Measurements from ENCODE around the gene AADACL2. TPM values are rescaled to one million over a fixed set of nuclear protein-coding genes. Genes with fewer than 3 reads are reported as not detected.

AADACL2 gene
- total RNA-seq, 1 experiment from 2014 or later = not detected

DNA sequence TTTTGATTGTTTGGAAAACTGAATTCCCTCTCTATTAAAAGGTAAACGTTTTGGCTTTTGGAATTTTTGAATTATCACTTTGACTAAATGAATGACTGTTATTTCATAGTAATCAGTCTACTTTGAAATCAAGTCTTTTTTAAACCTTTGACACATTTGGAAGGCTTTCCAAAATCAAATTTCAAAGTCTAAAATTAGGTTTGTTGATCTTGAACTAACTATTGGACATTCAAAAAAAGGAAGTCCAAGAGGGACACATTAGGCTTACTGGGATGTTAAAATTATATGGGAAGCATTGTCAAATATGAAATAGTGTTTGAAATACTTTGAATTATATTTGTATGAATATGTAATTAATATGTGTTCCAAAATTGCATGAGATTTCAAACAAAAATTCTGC is 45.2 kb upstream of the AADACL2 start:
- DNase-seq (ENCODE audit: unreplicated experiment) = no peak
- TF ChIP-seq, protein P1, sequence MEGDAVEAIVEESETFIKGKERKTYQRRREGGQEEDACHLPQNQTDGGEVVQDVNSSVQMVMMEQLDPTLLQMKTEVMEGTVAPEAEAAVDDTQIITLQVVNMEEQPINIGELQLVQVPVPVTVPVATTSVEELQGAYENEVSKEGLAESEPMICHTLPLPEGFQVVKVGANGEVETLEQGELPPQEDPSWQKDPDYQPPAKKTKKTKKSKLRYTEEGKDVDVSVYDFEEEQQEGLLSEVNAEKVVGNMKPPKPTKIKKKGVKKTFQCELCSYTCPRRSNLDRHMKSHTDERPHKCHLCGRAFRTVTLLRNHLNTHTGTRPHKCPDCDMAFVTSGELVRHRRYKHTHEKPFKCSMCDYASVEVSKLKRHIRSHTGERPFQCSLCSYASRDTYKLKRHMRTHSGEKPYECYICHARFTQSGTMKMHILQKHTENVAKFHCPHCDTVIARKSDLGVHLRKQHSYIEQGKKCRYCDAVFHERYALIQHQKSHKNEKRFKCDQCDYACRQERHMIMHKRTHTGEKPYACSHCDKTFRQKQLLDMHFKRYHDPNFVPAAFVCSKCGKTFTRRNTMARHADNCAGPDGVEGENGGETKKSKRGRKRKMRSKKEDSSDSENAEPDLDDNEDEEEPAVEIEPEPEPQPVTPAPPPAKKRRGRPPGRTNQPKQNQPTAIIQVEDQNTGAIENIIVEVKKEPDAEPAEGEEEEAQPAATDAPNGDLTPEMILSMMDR (IDR thresholded peaks at IDR 0.05; ENCODE audit: unreplicated experiment) = no peak
- Mint-ChIP-seq H3K4me3 (ENCODE audit: unreplicated experiment) (no peak overlapping the region), H3K27me3 (ENCODE audit: insufficient read depth, unreplicated experiment) (no peaks in the 10 kb centered on the region), H3K4me1 (ENCODE audit: insufficient read depth, unreplicated experiment) (no peaks in the 10 kb centered on the region), H3K36me3 (ENCODE audit: insufficient read depth, unreplicated experiment) (no peaks in the 10 kb centered on the region), H3K27ac (ENCODE audit: low read depth, unreplicated experiment) (no peak overlapping the region), H3K9me3 (ENCODE audit: unreplicated experiment) (no peaks in the 10 kb centered on the region)
- intact Hi-C loops (cut with micrococcal nuclease) = no loop called here
- BruUV-seq (replicated peaks) = no TSS peak
- POLR2A ChIA-PET = no interaction called here
- CTCF ChIA-PET = no interaction called here

- no TSS peak for BruUV-seq (replicated peaks)
- no peaks in the 10 kb centered on the region for H3K9me3 Mint-ChIP-seq (ENCODE audit: unreplicated experiment)
- no peak for DNase-seq (ENCODE audit: unreplicated experiment)
- no peak overlapping the region for H3K27ac Mint-ChIP-seq (ENCODE audit: low read depth, unreplicated experiment)
- H3K36me3 Mint-ChIP-seq (ENCODE audit: insufficient read depth, unreplicated experiment) = no peaks in the 10 kb centered on the region
- intact Hi-C loops (cut with micrococcal nuclease) = no loop called here
- no peak overlapping the region for H3K4me3 Mint-ChIP-seq (ENCODE audit: unreplicated experiment)
- POLR2A ChIA-PET = no interaction called here
- no peaks in the 10 kb centered on the region for H3K27me3 Mint-ChIP-seq (ENCODE audit: insufficient read depth, unreplicated experiment)
- TF ChIP-seq, protein P1 (IDR thresholded peaks at IDR 0.05; ENCODE audit: unreplicated experiment) = no peak
- CTCF ChIA-PET = no interaction called here
- no peaks in the 10 kb centered on the region for H3K4me1 Mint-ChIP-seq (ENCODE audit: insufficient read depth, unreplicated experiment)
These were observed 43.1 kb upstream of the AADACL2 start for GRCh38 chr3:151690645-151691044.

- no peak overlapping the region for H3K4me3 Mint-ChIP-seq (ENCODE audit: unreplicated experiment)
- CTCF ChIA-PET = interaction anchor here (1.3 kb wide), 1 partner anchor 12 kb away, joined by 4 read pairs; no protein-coding TSS in a partner anchor
- TF ChIP-seq, protein P1 (IDR thresholded peaks at IDR 0.05; ENCODE audit: unreplicated experiment) = no peak
- no peaks in the 10 kb centered on the region for H3K9me3 Mint-ChIP-seq (ENCODE audit: unreplicated experiment)
- no peaks in the 10 kb centered on the region for H3K4me1 Mint-ChIP-seq (ENCODE audit: insufficient read depth, unreplicated experiment)
- BruUV-seq (replicated peaks) = no TSS peak
- no peak for DNase-seq (ENCODE audit: unreplicated experiment)
- intact Hi-C loops (cut with micrococcal nuclease) = no loop called here
- POLR2A ChIA-PET = no interaction called here
- H3K36me3 Mint-ChIP-seq (ENCODE audit: insufficient read depth, unreplicated experiment) = no peaks in the 10 kb centered on the region
- no peaks in the 10 kb centered on the region for H3K27me3 Mint-ChIP-seq (ENCODE audit: insufficient read depth, unreplicated experiment)
- H3K27ac Mint-ChIP-seq (ENCODE audit: low read depth, unreplicated experiment) = no peak overlapping the region
These were observed 36.2 kb upstream of the AADACL2 start for GRCh38 chr3:151697496-151697895.

- H3K27me3 Mint-ChIP-seq (ENCODE audit: insufficient read depth, unreplicated experiment) = no peaks in the 10 kb centered on the region
- no peaks in the 10 kb centered on the region for H3K36me3 Mint-ChIP-seq (ENCODE audit: insufficient read depth, unreplicated experiment)
- no TSS peak for BruUV-seq (replicated peaks)
- H3K4me3 Mint-ChIP-seq (ENCODE audit: unreplicated experiment) = no peak overlapping the region
- ChIA-PET POLR2A (no interaction called here), CTCF (interaction anchor here (0.7 kb wide), 1 partner anchor 45 kb away, joined by 3 read pairs; no protein-coding TSS in a partner anchor)
- H3K9me3 Mint-ChIP-seq (ENCODE audit: unreplicated experiment) = no peaks in the 10 kb centered on the region
- no peak overlapping the region for H3K27ac Mint-ChIP-seq (ENCODE audit: low read depth, unreplicated experiment)
- TF ChIP-seq, protein P1 (IDR thresholded peaks at IDR 0.05; ENCODE audit: unreplicated experiment) = no peak
- DNase-seq (ENCODE audit: unreplicated experiment) = no peak
- H3K4me1 Mint-ChIP-seq (ENCODE audit: insufficient read depth, unreplicated experiment) = no peaks in the 10 kb centered on the region
- intact Hi-C loops (cut with micrococcal nuclease) = no loop called here
These were observed 26.5 kb upstream of the AADACL2 start for GRCh38 chr3:151707216-151707615.

Data from MCF 10A (cell line).